ENCODE data around the gene ANKDD1A. TPM values are rescaled to one million over a fixed set of nuclear protein-coding genes. Genes with fewer than 3 reads are reported as not detected.

The ANKDD1A gene
- total and polyA plus RNA-seq, 8 donors, result 1.5 to 43.8 (median 5.2) TPM

GRCh38 chr15:64949383-64950186 lies 37.9 kb downstream of the ANKDD1A start:
- Histone ChIP-seq H3K4me3 (no peak overlapping the region), H3K36me3 (peaks cover 0 to 11% (median 2%) of the 10 kb centered on the region in 4 donors), H3K9me3 (no peaks in the 10 kb centered on the region), H3K27me3 (no peaks in the 10 kb centered on the region), H3K27ac (no peak overlapping the region), H3K4me1 (no peaks in the 10 kb centered on the region)
- intact Hi-C loops (cut with DNase I; ENCODE audit: low total_unique reads), result no loop called here
- TF ChIP-seq, protein P1, sequence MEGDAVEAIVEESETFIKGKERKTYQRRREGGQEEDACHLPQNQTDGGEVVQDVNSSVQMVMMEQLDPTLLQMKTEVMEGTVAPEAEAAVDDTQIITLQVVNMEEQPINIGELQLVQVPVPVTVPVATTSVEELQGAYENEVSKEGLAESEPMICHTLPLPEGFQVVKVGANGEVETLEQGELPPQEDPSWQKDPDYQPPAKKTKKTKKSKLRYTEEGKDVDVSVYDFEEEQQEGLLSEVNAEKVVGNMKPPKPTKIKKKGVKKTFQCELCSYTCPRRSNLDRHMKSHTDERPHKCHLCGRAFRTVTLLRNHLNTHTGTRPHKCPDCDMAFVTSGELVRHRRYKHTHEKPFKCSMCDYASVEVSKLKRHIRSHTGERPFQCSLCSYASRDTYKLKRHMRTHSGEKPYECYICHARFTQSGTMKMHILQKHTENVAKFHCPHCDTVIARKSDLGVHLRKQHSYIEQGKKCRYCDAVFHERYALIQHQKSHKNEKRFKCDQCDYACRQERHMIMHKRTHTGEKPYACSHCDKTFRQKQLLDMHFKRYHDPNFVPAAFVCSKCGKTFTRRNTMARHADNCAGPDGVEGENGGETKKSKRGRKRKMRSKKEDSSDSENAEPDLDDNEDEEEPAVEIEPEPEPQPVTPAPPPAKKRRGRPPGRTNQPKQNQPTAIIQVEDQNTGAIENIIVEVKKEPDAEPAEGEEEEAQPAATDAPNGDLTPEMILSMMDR (IDR thresholded peaks at IDR 0.05), result no peak
- no peak for TF ChIP-seq EP300 (IDR thresholded peaks at IDR 0.05)
- no peak for TF ChIP-seq POLR2AphosphoS5 (IDR thresholded peaks at IDR 0.05)
- TF ChIP-seq POLR2A (IDR thresholded peaks at IDR 0.05), result no peak
- no peak for DNase-seq
- WGBS, 5 donors, result 93 to 98% (median 96%) methylated on average over 6 to 11 of the region's 11 CpGs

DNA sequence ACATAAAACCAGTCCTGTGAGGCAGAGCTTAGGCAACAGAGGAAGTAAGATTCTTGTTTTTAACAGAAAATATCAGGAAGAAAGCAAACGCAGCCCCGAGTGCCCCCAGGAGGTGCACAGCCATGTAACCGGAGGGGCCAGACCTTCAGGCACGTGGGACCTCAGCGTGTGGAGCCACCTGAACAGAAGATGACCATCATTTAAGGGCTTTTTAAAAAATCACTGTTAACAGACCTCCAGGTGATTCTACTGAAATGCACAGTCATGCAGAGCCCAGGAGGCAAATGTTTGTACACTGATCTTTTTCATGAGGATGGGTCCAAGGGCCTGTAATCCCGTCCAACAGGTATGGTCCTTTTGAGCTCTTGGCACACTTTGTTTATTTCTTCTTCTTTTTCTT lies 39.2 kb downstream of the ANKDD1A start:
- Histone ChIP-seq H3K27me3 (no peaks in the 10 kb centered on the region), H3K27ac (no peak overlapping the region), H3K4me3 (no peak overlapping the region), H3K36me3 (peaks cover 9 to 21% (median 12%) of the 10 kb centered on the region in 4 donors), H3K9me3 (no peaks in the 10 kb centered on the region), H3K4me1 (no peaks in the 10 kb centered on the region)
- DNase-seq, result no peak
- 59 to 75% (median 71%) methylated on average over 6 of the region's 6 CpGs for WGBS, 5 donors
- TF ChIP-seq, protein P1 (IDR thresholded peaks at IDR 0.05), result no peak
- TF ChIP-seq POLR2AphosphoS5 (IDR thresholded peaks at IDR 0.05) (no peak), POLR2A (IDR thresholded peaks at IDR 0.05) (no peak), EP300 (IDR thresholded peaks at IDR 0.05) (no peak)
- intact Hi-C loops (cut with DNase I; ENCODE audit: low total_unique reads), result no loop called here

DNA sequence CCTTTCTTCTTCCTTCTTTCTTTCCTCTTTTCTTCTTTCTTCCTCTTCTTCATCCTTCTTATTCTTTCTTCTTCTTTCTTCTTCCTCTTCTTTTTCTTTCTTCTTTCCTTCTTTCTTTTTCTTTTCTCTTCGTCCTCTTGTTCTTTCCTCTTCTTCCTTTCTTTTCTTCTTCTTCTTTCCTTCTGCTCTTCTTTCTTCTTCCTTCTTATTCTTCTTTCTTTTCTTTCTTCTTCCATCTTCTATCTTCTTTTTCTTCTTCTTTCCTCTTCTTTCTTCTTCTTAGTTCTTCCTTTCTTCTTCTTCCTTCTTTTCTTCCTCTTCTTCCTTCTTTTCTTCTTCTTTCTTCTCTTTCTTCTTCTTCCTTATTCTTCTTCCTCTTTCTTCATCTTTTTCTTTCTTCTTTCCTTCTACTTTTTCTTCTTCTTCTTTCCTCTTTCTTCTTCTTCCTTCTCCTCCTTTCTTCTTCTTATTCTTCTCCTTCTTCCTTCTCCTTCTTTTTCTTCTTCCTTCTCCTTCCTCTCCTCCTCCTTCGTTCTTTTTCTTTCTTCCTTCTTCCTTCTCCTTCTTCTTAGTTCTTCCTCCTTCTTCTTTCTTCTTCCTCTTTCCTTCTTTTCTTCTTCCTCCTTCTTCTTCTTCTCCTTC lies 40.2 kb downstream of the ANKDD1A start:
- Histone ChIP-seq H3K4me1 (no peaks in the 10 kb centered on the region), H3K4me3 (no peak overlapping the region), H3K36me3 (peaks cover 13 to 31% (median 22%) of the 10 kb centered on the region in 4 donors), H3K27me3 (no peaks in the 10 kb centered on the region), H3K9me3 (no peaks in the 10 kb centered on the region), H3K27ac (no peak overlapping the region)
- TF ChIP-seq POLR2AphosphoS5 (IDR thresholded peaks at IDR 0.05) (no peak), EP300 (IDR thresholded peaks at IDR 0.05) (no peak), POLR2A (IDR thresholded peaks at IDR 0.05) (no peak)
- TF ChIP-seq, protein P1 (IDR thresholded peaks at IDR 0.05), result no peak
- no peak for DNase-seq
- WGBS, 5 donors, result 88 to 100% (median 93%) methylated on average over 2 of the region's 2 CpGs
- intact Hi-C loops (cut with DNase I; ENCODE audit: low total_unique reads), result no loop called here

- intact Hi-C loops (cut with DNase I; ENCODE audit: low total_unique reads), result no loop called here
- H3K27me3 ChIP-seq, result no peaks in the 10 kb centered on the region
- no peak overlapping the region for H3K27ac ChIP-seq
- DNase-seq, result no peak
- H3K4me1 ChIP-seq, result no peaks in the 10 kb centered on the region
- 61 to 88% (median 84%) methylated on average over 2 to 3 of the region's 3 CpGs for WGBS, 5 donors
- H3K4me3 ChIP-seq, result no peak overlapping the region
- TF ChIP-seq POLR2AphosphoS5 (IDR thresholded peaks at IDR 0.05) (no peak), POLR2A (IDR thresholded peaks at IDR 0.05) (no peak), EP300 (IDR thresholded peaks at IDR 0.05) (no peak)
- no peaks in the 10 kb centered on the region for H3K9me3 ChIP-seq
- peaks cover 18 to 54% (median 45%) of the 10 kb centered on the region in 4 donors for H3K36me3 ChIP-seq
Measured at GRCh38 chr15:64954395-64954794, 42.7 kb downstream of the ANKDD1A start.

Data from stomach (tissue), 9 donors.